LNCaP clone FGC (cell line): Measurements from ENCODE around the gene MACROD1.

ENCODE experiments used
- DNase-seq: peaks from one replicate; pipeline ENCODE4 v3.0.0-alpha.2; 2011; ENCODE audit warnings: low read depth
- H3K4me3 ChIP-seq: 2 replicates; pipeline ENCODE4 v1.5.1; 2011; ENCODE audit warnings: mild to moderate bottlenecking, low read depth, low read length, control low read depth
- CTCF ChIP-seq: IDR thresholded peaks from 2 replicates; pipeline ENCODE4 v1.5.1; 2012; ENCODE audit warnings: mild to moderate bottlenecking; ENCODE audit not compliant: control insufficient read depth, insufficient read depth; ENCODE audit errors: extremely low read depth

Gene MACROD1

GRCh38 chr11:64059339-64060140 is 106.4 kb downstream of the MACROD1 start:
- DNase-seq, result no peak
- TF ChIP-seq CTCF, result no peak
- H3K4me3 ChIP-seq, result no peak overlapping the region

- no peak overlapping the region for H3K4me3 ChIP-seq
- no peak for DNase-seq
- TF ChIP-seq CTCF, result no peak
These were observed 107.4 kb downstream of the MACROD1 start for GRCh38 chr11:64058494-64058893.

- no peak overlapping the region for H3K4me3 ChIP-seq
- no peak for TF ChIP-seq CTCF
- no peak for DNase-seq
These were observed 108.0 kb downstream of the MACROD1 start for GRCh38 chr11:64057890-64058289.

- no peak overlapping the region for H3K4me3 ChIP-seq
- no peak for DNase-seq
- no peak for TF ChIP-seq CTCF
These were observed 109.1 kb downstream of the MACROD1 start for GRCh38 chr11:64056861-64057260.

GRCh38 chr11:64056213-64056785 is 109.6 kb downstream of the MACROD1 start:
- no peak overlapping the region for H3K4me3 ChIP-seq
- no peak for TF ChIP-seq CTCF
- no peak for DNase-seq

- no peak for TF ChIP-seq CTCF
- no peak overlapping the region for H3K4me3 ChIP-seq
- DNase-seq, result no peak
These were observed 110.8 kb downstream of the MACROD1 start for GRCh38 chr11:64055077-64055476.
